Uterus (tissue), 2 donors: Measurements from ENCODE around the gene TRAF3.

Experiments
- CTCF ChIP-seq, 4 experiments: fragments of 200-600 bp in 2 of 4; fragments of 450-650 bp in 2 of 4; sonication (generic) in 2 of 4; IDR thresholded peaks; one replicate each; pipeline ENCODE4 v1.5.1; 2016 to 2019; ENCODE audit warnings: antibody characterized with exemption in 4 of 4, mild to moderate bottlenecking in 2 of 4, moderate library complexity in 1 of 4
- POLR2A ChIP-seq, 2 donors: fragments of 450-650 bp; IDR thresholded peaks; one replicate each; pipeline ENCODE4 v1.6.1; 2016; ENCODE audit warnings: antibody characterized with exemption in 2 of 2, mild to moderate bottlenecking in 1 of 2, moderate library complexity in 1 of 2

DNA sequence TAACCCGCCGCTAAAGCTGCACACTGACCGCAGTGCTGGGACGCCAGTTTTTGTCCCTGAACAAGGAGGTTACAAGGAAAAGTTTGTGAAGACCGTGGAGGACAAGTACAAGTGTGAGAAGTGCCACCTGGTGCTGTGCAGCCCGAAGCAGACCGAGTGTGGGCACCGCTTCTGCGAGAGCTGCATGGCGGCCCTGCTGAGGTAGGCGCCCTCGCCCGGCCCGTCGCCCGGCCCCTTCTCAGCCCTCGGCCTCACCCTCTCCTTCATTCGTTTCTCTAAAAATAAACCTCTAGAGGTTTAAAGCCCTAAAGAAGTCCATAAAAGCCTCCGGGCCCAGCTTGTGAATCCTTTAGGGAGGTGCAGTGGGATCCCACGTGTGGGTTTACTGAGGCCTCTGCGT is 93.0 kb downstream of the TRAF3 start:
- TF ChIP-seq CTCF (IDR thresholded peaks at IDR 0.05) (no peak), POLR2A (IDR thresholded peaks at IDR 0.05) (no peak)
